PFSK-1 (cell line): Measurements from ENCODE around the gene CASTOR2.

Experiments
- FOXP2 ChIP-seq: optimal IDR thresholded peaks from 2 replicates; pipeline ENCODE3; 2011; ENCODE audit warnings: borderline replicate concordance, control low read depth, inconsistent platforms; ENCODE audit not compliant: insufficient read depth; ENCODE audit errors: extremely low read length, extremely low read depth
- POLR2AphosphoS5 ChIP-seq: IDR thresholded peaks from 2 replicates; pipeline ENCODE4 v1.6.1; 2012; ENCODE audit warnings: low read depth, mild to moderate bottlenecking, control low read depth, low read length, moderate library complexity
- REST ChIP-seq, 2 experiments: IDR thresholded peaks; 2 replicates each; pipeline versions ENCODE4 v1.6.1 to v1.8.0; 2011 to 2012; ENCODE audit warnings: low read depth in 2 of 2, low read length in 2 of 2, control low read depth in 1 of 2, inconsistent platforms in 1 of 2, mild to moderate bottlenecking in 1 of 2, moderate library complexity in 1 of 2; ENCODE audit not compliant: insufficient read depth in 1 of 2
- SIN3A ChIP-seq: IDR thresholded peaks from 2 replicates; pipeline ENCODE4 v1.6.1; 2012; ENCODE audit warnings: mild to moderate bottlenecking, low read length, moderate library complexity, borderline replicate concordance; ENCODE audit not compliant: insufficient read depth
- TAF1 ChIP-seq: IDR thresholded peaks from 2 replicates; pipeline ENCODE4 v1.6.1; 2012; ENCODE audit warnings: low read length, control low read depth, borderline replicate concordance; ENCODE audit not compliant: insufficient read depth

CASTOR2 gene

GRCh38 chr7:75050501-75050900 lies 86.0 kb downstream of the CASTOR2 start:
- TF ChIP-seq REST (IDR thresholded peaks at IDR 0.05; ENCODE audit: insufficient read depth in 1 of 2, low read depth in 2 of 2, low read length in 2 of 2) (no peak), TAF1 (no peak), SIN3A (no peak), FOXP2 (no peak), POLR2AphosphoS5 (no peak)

GRCh38 chr7:75054744-75055143 lies 90.2 kb downstream of the CASTOR2 start:
- TF ChIP-seq SIN3A (no peak), REST (IDR thresholded peaks at IDR 0.05; ENCODE audit: insufficient read depth in 1 of 2, low read depth in 2 of 2, low read length in 2 of 2) (no peak), POLR2AphosphoS5 (no peak), FOXP2 (no peak)

- TF ChIP-seq POLR2AphosphoS5 (no peak), REST (IDR thresholded peaks at IDR 0.05; ENCODE audit: insufficient read depth in 1 of 2, low read depth in 2 of 2, low read length in 2 of 2) (no peak), FOXP2 (no peak), TAF1 (no peak), SIN3A (no peak)
These were observed 90.7 kb downstream of the CASTOR2 start for GRCh38 chr7:75055155-75055554.

GRCh38 chr7:75055830-75056772 lies 91.6 kb downstream of the CASTOR2 start:
- no peak for TF ChIP-seq FOXP2
- TF ChIP-seq REST (IDR thresholded peaks at IDR 0.05; ENCODE audit: insufficient read depth in 1 of 2, low read depth in 2 of 2, low read length in 2 of 2): no peak
- TF ChIP-seq POLR2AphosphoS5: no peak
